Calu3 (cell line): ENCODE data around the gene C16orf86. TPM values are rescaled to one million over a fixed set of nuclear protein-coding genes. Genes with fewer than 3 reads are reported as not detected.
A peak's percentile ranks its signal among the peaks of the same experiment; 100 is the strongest.

Source experiments
- BruUV-seq: library from RNA; stranded (reverse); fragments of 400-500 nt; replicated peaks from 2 replicates; lab custom pipeline; 2021; lab: Mats Ljungman, UMichigan
- CTCF ChIA-PET: fragments of 300-600 bp; sonication (Branson Sonifier 250); formaldehyde crosslinking; loops from one replicate; lab custom pipeline; 2022; ENCODE audit warnings: antibody characterized with exemption; lab: Charles Lee
- DNase-seq: peaks from one replicate; pipeline ENCODE4 v3.0.0; 2022
- H3K27ac Mint-ChIP-seq: one replicate; pipeline ENCODE4 v1.8.0; 2022; ENCODE audit warnings: mixed read lengths; ENCODE audit not compliant: unreplicated experiment
- H3K27me3 Mint-ChIP-seq: one replicate; pipeline ENCODE4 v1.8.0; 2022; ENCODE audit warnings: mixed read lengths; ENCODE audit not compliant: unreplicated experiment
- H3K36me3 Mint-ChIP-seq: one replicate; pipeline ENCODE4 v1.8.0; 2022; ENCODE audit warnings: mild to moderate bottlenecking, moderate library complexity, mixed read lengths; ENCODE audit not compliant: insufficient read depth, unreplicated experiment
- H3K4me1 Mint-ChIP-seq: one replicate; pipeline ENCODE4 v1.8.0; 2022; ENCODE audit warnings: mild to moderate bottlenecking, low read depth, mixed read lengths; ENCODE audit not compliant: unreplicated experiment
- H3K4me3 Mint-ChIP-seq: one replicate; pipeline ENCODE4 v1.8.0; 2022; ENCODE audit warnings: mild to moderate bottlenecking, low read depth, moderate library complexity, mixed read lengths; ENCODE audit not compliant: unreplicated experiment
- H3K9me3 Mint-ChIP-seq: one replicate; pipeline ENCODE4 v1.8.0; 2022; ENCODE audit warnings: low read depth, mixed read lengths; ENCODE audit not compliant: unreplicated experiment
- CTCF ChIP-seq: fragments of 200-600 bp; IDR thresholded peaks from one replicate; pipeline ENCODE4 v1.8.0; 2022; ENCODE audit warnings: antibody characterized with exemption; ENCODE audit not compliant: unreplicated experiment
- intact Hi-C: fragments of 100-400 bp; cut with micrococcal nuclease; formaldehyde crosslinking; loops from one replicate; pipeline ENCODE4 v1.10.0; 2022; ENCODE audit not compliant: unreplicated experiment
- total RNA-seq: library from RNA; stranded (reverse); gene quantifications from 2 replicates; pipeline ENCODE4 v1.2.3, GENCODE V29; 2022

Gene C16orf86
- total RNA-seq, 1 experiment from 2014 or later: 0.68 TPM

DNA sequence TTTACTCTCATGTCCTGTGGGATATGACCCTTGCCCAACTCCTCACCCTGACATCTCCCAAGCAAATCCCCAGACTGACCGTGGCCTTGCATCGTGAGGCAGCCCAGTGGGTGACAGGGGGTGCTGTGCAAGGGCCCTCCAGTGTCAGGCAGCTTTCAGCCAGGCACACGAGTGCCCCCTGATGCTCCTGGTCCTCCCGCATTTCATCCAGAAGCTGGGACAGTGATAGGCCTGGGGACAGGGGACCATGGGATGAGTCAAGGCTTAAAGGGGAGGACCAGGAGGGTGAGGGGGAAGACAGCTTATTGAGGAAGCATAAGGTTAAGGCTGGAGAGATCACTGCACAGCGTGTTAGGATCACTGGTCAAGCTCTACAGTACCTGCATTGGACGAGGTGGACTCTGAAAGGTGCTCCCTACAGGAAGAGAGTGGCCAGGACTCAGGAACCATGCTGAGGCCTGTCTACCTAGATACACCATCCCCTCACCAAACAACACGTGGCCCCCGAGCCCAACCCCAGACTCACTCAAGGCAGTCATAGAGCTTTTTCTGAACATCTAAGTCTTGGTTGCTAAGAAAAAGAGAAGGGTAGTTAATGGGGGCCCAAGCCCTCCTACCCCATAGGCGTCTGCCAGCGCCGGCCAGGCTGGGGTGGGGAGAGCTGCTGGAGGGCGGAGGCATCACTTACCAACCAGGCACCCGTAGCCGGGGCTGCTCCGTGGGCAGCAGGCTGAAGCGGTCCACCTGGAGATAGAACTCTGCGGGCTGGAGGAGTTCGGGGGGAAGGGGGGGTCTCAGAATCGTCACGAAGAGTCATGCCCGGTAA lies 7.6 kb upstream of the C16orf86 start:
- Mint-ChIP-seq H3K4me3 (peak overlapping the region; percentile 99), H3K4me1 (no peaks in the 10 kb centered on the region), H3K27ac (peak overlapping the region; percentile 64), H3K27me3 (peaks cover 22% of the 10 kb centered on the region), H3K9me3 (no peaks in the 10 kb centered on the region), H3K36me3 (peaks cover 50% of the 10 kb centered on the region)
- CTCF ChIA-PET: interaction anchor here (0.5 to 2.1 kb wide), 4 partner anchors 8 to 620 kb away, joined by 4 to 15 read pairs (median 4); no protein-coding TSS in a partner anchor
- intact Hi-C loops: no loop called here
- BruUV-seq: no TSS peak
- DNase-seq: no peak
- TF ChIP-seq CTCF: no peak

GRCh38 chr16:67659675-67660563 lies 6.7 kb upstream of the C16orf86 start, which contains the start of gene ACD:
ACD (minus strand) TSS chr16:67660260; CDS start chr16:67660220, 40 bp downstream.
- Mint-ChIP-seq H3K4me1 (no peaks in the 10 kb centered on the region), H3K36me3 (peaks cover 55% of the 10 kb centered on the region), H3K9me3 (no peaks in the 10 kb centered on the region), H3K27ac (peak within 1 kb of the TSS; percentile 96), H3K27me3 (peaks cover 13% of the 10 kb centered on the region), H3K4me3 (peak within 1 kb of the TSS; percentile 99)
- TF ChIP-seq CTCF: no peak
- intact Hi-C loops: no loop called here
- BruUV-seq: TSS peak; percentile 61
- CTCF ChIA-PET: interaction anchor here (0.6 to 2.1 kb wide), 15 partner anchors 9 to 358 kb away, joined by 3 to 15 read pairs (median 4); partner anchors contain the start of genes ATP6V0D1, CARMIL2 and GFOD2
- peak; percentile 97 for DNase-seq

DNA sequence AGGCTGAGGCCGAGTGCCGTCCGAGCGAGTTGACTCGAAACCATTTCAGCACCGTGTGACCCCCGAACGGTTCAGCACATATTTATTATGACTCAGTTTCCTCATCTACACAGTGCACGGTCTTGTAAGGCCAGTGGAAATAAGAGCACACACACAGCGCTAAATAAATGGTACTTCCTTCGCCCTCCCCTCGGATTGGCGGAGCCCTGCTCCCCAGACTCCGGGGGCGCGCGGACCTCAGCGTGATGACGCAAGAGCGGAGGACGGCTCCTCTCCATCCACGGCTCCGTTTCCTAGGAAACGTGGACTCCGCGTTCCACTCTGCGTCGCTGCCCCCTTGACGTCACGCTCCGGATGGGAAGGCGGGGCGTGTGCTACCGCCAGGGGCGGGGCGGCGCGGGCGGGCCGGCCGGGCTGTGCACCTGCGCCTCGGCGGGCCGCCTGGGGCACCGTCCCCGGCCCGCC lies 6.0 kb upstream of the C16orf86 start, which contains the start of gene PARD6A:
TSS of gene PARD6A (plus strand) at position 397 of the 465 bp plus-strand sequence. CDS start 79 bp downstream, outside the sequence.
- CTCF ChIA-PET: interaction anchor here (0.6 to 2.1 kb wide), 14 partner anchors 10 to 358 kb away, joined by 3 to 15 read pairs (median 4); partner anchors contain the start of genes ATP6V0D1, CARMIL2 and GFOD2
- H3K4me1 Mint-ChIP-seq: no peaks in the 10 kb centered on the region
- H3K9me3 Mint-ChIP-seq: no peaks in the 10 kb centered on the region
- DNase-seq: peak; percentile 96
- no TSS peak for BruUV-seq
- peak within 1 kb of the TSS; percentile 99 for H3K4me3 Mint-ChIP-seq
- intact Hi-C loops: no loop called here
- TF ChIP-seq CTCF: no peak
- peaks cover 59% of the 10 kb centered on the region for H3K36me3 Mint-ChIP-seq
- H3K27ac Mint-ChIP-seq: peak within 1 kb of the TSS; percentile 96
- peaks cover 6% of the 10 kb centered on the region for H3K27me3 Mint-ChIP-seq
